GM12878 (cell line): ENCODE results near the gene PAM. TPM values are rescaled to one million over a fixed set of nuclear protein-coding genes. Genes with fewer than 3 reads are reported as not detected.

Source experiments
- ATAC-seq: fragments of 200-7000 bp; cut with Tn5 transposase; 3 replicates; pipeline ENCODE4 v1.9.1; 2020; ENCODE audit warnings: mild to moderate bottlenecking, moderate library complexity
- BruUV-seq: library from RNA; stranded (reverse); fragments of 400-500 nt; replicated peaks from 2 replicates; lab custom pipeline; 2021; lab: Mats Ljungman, UMichigan
- CTCF ChIA-PET: fragments of 300-600 bp; sonication (Branson Sonifier 250); formaldehyde crosslinking; extraction: SDS; loops from one replicate; lab custom pipeline; 2021; ENCODE audit warnings: inconsistent platforms; lab: Yijun Ruan, JAX
- POLR2A ChIA-PET: fragments of 350-600 bp; formaldehyde crosslinking; extraction: SDS; loops from one replicate; lab custom pipeline; 2021; ENCODE audit warnings: inconsistent platforms; lab: Charles Lee
- RAD21 ChIA-PET: fragments of 300-600 bp; sonication (Branson Sonifier 250); formaldehyde crosslinking; loops from one replicate; lab custom pipeline; 2023; ENCODE audit warnings: antibody characterized with exemption; ENCODE audit not compliant: unreplicated experiment; lab: Charles Lee
- SMC1A ChIA-PET: fragments of 300-600 bp; sonication (Branson Sonifier 250); formaldehyde crosslinking; loops from one replicate; lab custom pipeline; 2023; ENCODE audit not compliant: unreplicated experiment, uncharacterized antibody; lab: Charles Lee
- DNase-seq: peaks from one replicate; pipeline ENCODE4 v3.0.0-alpha.2; 2011; ENCODE audit warnings: low read depth, low spot score
- FAIRE-seq: peaks from 3 replicates; lab custom pipeline; 2011; peaks lifted over from hg19 to GRCh38; lab: Jason Lieb, UNC
- H2AFZ ChIP-seq: 2 replicates; pipeline ENCODE4 v1.6.0; 2011; ENCODE audit warnings: low read depth, low read length, control low read depth; ENCODE audit not compliant: control insufficient read depth
- H3K27ac ChIP-seq: 2 replicates; pipeline ENCODE4 v1.5.1; 2011; ENCODE audit warnings: control low read depth; ENCODE audit not compliant: control insufficient read depth, insufficient read depth
- H3K27me3 ChIP-seq, 2 experiments: replicated peaks in 1 of 2; 2 replicates each; pipeline versions ENCODE4 v1.6.0 to v1.6.1; 2011; ENCODE audit warnings: low read length in 1 of 2; ENCODE audit not compliant: control insufficient read depth in 2 of 2, insufficient read depth in 2 of 2
- H3K36me3 ChIP-seq, 2 experiments: 2 replicates each; pipeline ENCODE4 v1.5.1; 2011; ENCODE audit warnings: low read length in 1 of 2; ENCODE audit not compliant: control insufficient read depth in 2 of 2, insufficient read depth in 2 of 2
- H3K4me1 ChIP-seq: 2 replicates; pipeline ENCODE4 v1.6.1; 2011; ENCODE audit warnings: mild to moderate bottlenecking, low read length, moderate library complexity, mixed read lengths; ENCODE audit not compliant: control insufficient read depth, insufficient read depth
- H3K4me2 ChIP-seq: 2 replicates; pipeline ENCODE4 v1.6.0; 2011; ENCODE audit warnings: control low read depth; ENCODE audit not compliant: control insufficient read depth, insufficient read depth
- H3K4me3 ChIP-seq: fragments of 200-600 bp; sonication (generic); 2 replicates; pipeline ENCODE4 v1.5.1; 2016
- H3K79me2 ChIP-seq: 2 replicates; pipeline ENCODE4 v1.6.0; 2011; ENCODE audit warnings: low read length; ENCODE audit not compliant: control insufficient read depth, insufficient read depth
- H3K9ac ChIP-seq: 2 replicates; pipeline ENCODE4 v1.8.0; 2011; ENCODE audit warnings: low read length, control low read depth, mixed read lengths; ENCODE audit not compliant: control insufficient read depth, insufficient read depth
- H3K9me3 ChIP-seq: replicated peaks from 3 replicates; pipeline ENCODE4 v1.5.1; 2011; ENCODE audit warnings: mild to moderate bottlenecking, low read length; ENCODE audit not compliant: control insufficient read depth, insufficient read depth
- H4K20me1 ChIP-seq: 2 replicates; pipeline ENCODE4 v1.6.0; 2011; ENCODE audit not compliant: control insufficient read depth, insufficient read depth
- ATF3 ChIP-seq: IDR thresholded peaks from 2 replicates; pipeline ENCODE4 v1.6.1; 2011; ENCODE audit warnings: low read depth, mild to moderate bottlenecking, low read length, moderate library complexity, borderline replicate concordance; ENCODE audit errors: extremely low read depth
- CBX3 ChIP-seq: fragments of 200-600 bp; sonication (generic); IDR thresholded peaks from 2 replicates; pipeline ENCODE4 v1.6.1; 2016; ENCODE audit warnings: low read depth, borderline replicate concordance
- ESRRA ChIP-seq: IDR thresholded peaks from 2 replicates; pipeline ENCODE4 v1.6.1; 2012; ENCODE audit warnings: mild to moderate bottlenecking, low read length, improper control_type of control experiment
- HDAC2 ChIP-seq: fragments of 200-600 bp; sonication (generic); IDR thresholded peaks from 2 replicates; pipeline ENCODE4 v1.6.1; 2017
- JUND ChIP-seq: IDR thresholded peaks from 2 replicates; pipeline ENCODE4 v1.6.1; 2012; ENCODE audit warnings: low read depth, mild to moderate bottlenecking, low read length, improper control_type of control experiment, moderate library complexity
- LARP7 ChIP-seq: fragments of 450-650 bp; IDR thresholded peaks from 2 replicates; pipeline ENCODE4 v1.6.1; 2017; ENCODE audit warnings: mild to moderate bottlenecking
- NR2C2 ChIP-seq: IDR thresholded peaks from 2 replicates; pipeline ENCODE4 v1.6.1; 2011; ENCODE audit warnings: borderline replicate concordance, low read depth; ENCODE audit not compliant: control insufficient read depth, insufficient read length
- PKNOX1 ChIP-seq: fragments of 450-650 bp; IDR thresholded peaks from 2 replicates; pipeline ENCODE4 v1.6.1; 2016; ENCODE audit warnings: mild to moderate bottlenecking
- PML ChIP-seq: IDR thresholded peaks from 2 replicates; pipeline ENCODE4 v1.6.1; 2012; ENCODE audit warnings: low read length, inconsistent platforms
- RELA ChIP-seq: fragments of 450-650 bp; IDR thresholded peaks from 2 replicates; pipeline ENCODE4 v1.8.0; 2014; ENCODE audit warnings: borderline replicate concordance; ENCODE audit not compliant: partially characterized antibody
- SMAD1 ChIP-seq: fragments of 450-650 bp; IDR thresholded peaks from 2 replicates; pipeline ENCODE4 v1.6.1; 2018; ENCODE audit warnings: mild to moderate bottlenecking, low read depth; ENCODE audit not compliant: partially characterized antibody
- SMC3 ChIP-seq: IDR thresholded peaks from 2 replicates; pipeline ENCODE4 v1.6.1; 2011; ENCODE audit warnings: low read length, improper control_type of control experiment, borderline replicate concordance
- TARDBP ChIP-seq: IDR thresholded peaks from 2 replicates; pipeline ENCODE4 v1.6.1; 2016; ENCODE audit warnings: borderline replicate concordance
- USF1 ChIP-seq: IDR thresholded peaks from 2 replicates; pipeline ENCODE4 v1.6.1; 2011; ENCODE audit warnings: borderline replicate concordance, low read depth, mild to moderate bottlenecking, moderate library complexity, mixed read lengths, low read length; ENCODE audit not compliant: insufficient read depth; ENCODE audit errors: extremely low read length
- YBX1 ChIP-seq: fragments of 450-650 bp; IDR thresholded peaks from 2 replicates; pipeline ENCODE4 v1.6.1; 2016; ENCODE audit warnings: antibody characterized with exemption
- ZBTB33 ChIP-seq: fragments of 450-650 bp; IDR thresholded peaks from 2 replicates; pipeline ENCODE4 v1.6.1; 2017; ENCODE audit warnings: mild to moderate bottlenecking
- WGBS: methylation state at CpG from one replicate; pipeline ENCODE4 v1.1.6; 2016; ENCODE audit warnings: low lambda C conversion rate; ENCODE audit not compliant: insufficient replicate concordance, insufficient coverage; ENCODE audit errors: missing lambda C conversion rate; 5-methylcytosine and 5-hydroxymethylcytosine counted together
- in situ Hi-C: fragments of 300-500 bp; cut with MboI; formaldehyde crosslinking; loops from 9 replicates; pipeline ENCODE4 v1.14.3; 2018; ENCODE audit warnings: mixed read lengths
- intact Hi-C: fragments of 100-400 bp; cut with micrococcal nuclease; formaldehyde crosslinking; loops from one replicate; pipeline ENCODE4 v1.14.2; 2022; ENCODE audit not compliant: unreplicated experiment
- polyA plus RNA-seq, 11 experiments: library from polyadenylated mRNA; depleted of rRNA in 4 of 11; unstranded in 6 of 11; stranded (reverse) in 5 of 11; fragments of >200 nt; fragmentation: Nextera tagmentation in 4 of 11; fragmentation: Illumina TruSeq in 1 of 11; extraction: Ambion mirVana in 4 of 11; extraction: Trizol in 1 of 11; gene quantifications; 1 replicate in 1 of 11; 2 replicates in 10 of 11; pipeline versions ENCODE4 v1.2.1 to v1.2.3, GENCODE V29; 2011 to 2016; ENCODE audit warnings: inconsistent platforms in 2 of 11, missing spikeins in 2 of 11, low read depth in 1 of 11
- total RNA-seq, 4 experiments: library from RNA; depleted of rRNA in 3 of 4; stranded (reverse); fragments of >200 nt in 3 of 4; fragmentation: Illumina TruSeq in 1 of 4; extraction: Trizol in 1 of 4; gene quantifications; 2 replicates each; pipeline versions ENCODE4 v1.2.1 to v1.2.3, GENCODE V29; 2013 to 2021

Gene PAM
- total and polyA plus RNA-seq, 10 of the 15 experiments (the other 5 are each of a cell fraction or from before 2014, with no cell fraction given): 5.5 to 72.5 (median 15.4) TPM

- Histone ChIP-seq H3K36me3 (no peaks in the 10 kb centered on the region), H4K20me1 (no peaks in the 10 kb centered on the region), H3K4me1 (no peaks in the 10 kb centered on the region), H3K9ac (no peak overlapping the region), H3K4me3 (no peak overlapping the region), H3K27me3 (no peaks in the 10 kb centered on the region), H3K9me3 (no peaks in the 10 kb centered on the region; the same call in 2 of the 3 replicates), H2AFZ (no peak overlapping the region), H3K4me2 (no peak overlapping the region), H3K27ac (no peak overlapping the region), H3K79me2 (no peaks in the 10 kb centered on the region)
- RAD21 ChIA-PET: interaction anchor here (0.9 kb wide), 1 partner anchor 190 kb away, joined by 3 read pairs; no protein-coding TSS in a partner anchor
- SMC1A ChIA-PET: no interaction called here
- ATAC-seq (no peak), DNase-seq (no peak), FAIRE-seq (no peak)
- BruUV-seq: no TSS peak
- POLR2A ChIA-PET: no interaction called here
- WGBS: 88% methylated on average over 8 of the region's 8 CpGs
- intact Hi-C loops (loop anchor here (10.0 kb wide), 1 partner anchor 440 kb away; no protein-coding TSS in a partner anchor), in situ Hi-C loops (loop anchor here (10.0 kb wide), 1 partner anchor 350 kb away; no protein-coding TSS in a partner anchor)
- TF ChIP-seq JUND (no peak), TARDBP (no peak), NR2C2 (no peak), LARP7 (no peak), CBX3 (no peak), HDAC2 (no peak), SMC3 (no peak), RELA (no peak), SMAD1 (no peak), PKNOX1 (no peak), ATF3 (no peak), PML (no peak), ESRRA (no peak), USF1 (no peak), YBX1 (no peak), ZBTB33 (no peak)
- CTCF ChIA-PET: interaction anchor here (1.0 to 1.9 kb wide), 3 partner anchors 105 to 353 kb away, joined by 3 to 7 read pairs (median 6); no protein-coding TSS in a partner anchor
Measured at GRCh38 chr5:103034662-103035392, 279.7 kb downstream of the PAM start.
